Transverse colon (tissue), 4 donors: ENCODE measurements around the gene EHBP1. TPM values are rescaled to one million over a fixed set of nuclear protein-coding genes. Genes with fewer than 3 reads are reported as not detected.

Experiments used
- DNase-seq: peaks from one replicate; pipeline ENCODE4 v3.0.0-alpha.2; 2019
- H3K27ac ChIP-seq, 4 donors: fragments of 200-600 bp; sonication (generic); 2 replicates each; pipeline ENCODE4 v1.5.1; 2016 to 2018; ENCODE audit warnings: inconsistent platforms in 4 of 4
- H3K27me3 ChIP-seq: fragments of 200-600 bp; sonication (generic); 2 replicates; pipeline ENCODE4 v1.5.1; 2017; ENCODE audit warnings: inconsistent platforms
- H3K36me3 ChIP-seq, 4 donors: fragments of 200-600 bp; sonication (generic); 2 replicates each; pipeline ENCODE4 v1.5.1; 2017 to 2019; ENCODE audit warnings: inconsistent platforms in 4 of 4
- H3K4me1 ChIP-seq, 4 donors: fragments of 200-600 bp; sonication (generic); 2 replicates each; pipeline ENCODE4 v1.5.1; 2017 to 2020; ENCODE audit warnings: inconsistent platforms in 4 of 4
- H3K4me3 ChIP-seq, 4 donors: fragments of 200-600 bp; sonication (generic); 1 replicate in 1 of 4; 2 replicates in 3 of 4; pipeline versions ENCODE4 v1.5.1 to v1.6.1; 2017 to 2019; ENCODE audit warnings: inconsistent platforms in 4 of 4
- H3K9me3 ChIP-seq, 2 donors: fragments of 200-600 bp; sonication (generic); 2 replicates each; pipeline ENCODE4 v1.5.1; 2017 to 2019; ENCODE audit warnings: inconsistent platforms in 2 of 2
- CTCF ChIP-seq, 5 experiments: fragments of 200-600 bp in 3 of 5; fragments of 450-650 bp in 2 of 5; sonication (generic) in 3 of 5; IDR thresholded peaks; 1 replicate in 2 of 5; 2 replicates in 3 of 5; pipeline ENCODE4 v1.5.1; 2016 to 2017; ENCODE audit warnings: antibody characterized with exemption in 5 of 5, inconsistent platforms in 3 of 5, mild to moderate bottlenecking in 2 of 5, moderate library complexity in 1 of 5
- EP300 ChIP-seq: sonication (generic); formaldehyde crosslinking; IDR thresholded peaks from one replicate; pipeline ENCODE4 v1.6.1; 2017; ENCODE audit warnings: antibody characterized with exemption, low read depth
- POLR2A ChIP-seq: fragments of 450-650 bp; IDR thresholded peaks from one replicate; pipeline ENCODE4 v1.6.1; 2016; ENCODE audit warnings: antibody characterized with exemption, mild to moderate bottlenecking, moderate library complexity
- POLR2AphosphoS5 ChIP-seq, 3 donors: sonication (generic); formaldehyde crosslinking; IDR thresholded peaks; one replicate each; pipeline ENCODE4 v1.6.1; 2016; ENCODE audit warnings: antibody characterized with exemption in 3 of 3
- WGBS, 2 donors: methylation state at CpG; one replicate each; pipeline ENCODE4 v1.1.5; 2018; ENCODE audit warnings: low coverage in 1 of 2; 5-methylcytosine and 5-hydroxymethylcytosine counted together
- in situ Hi-C, 4 donors: fragments of 200-750 bp; cut with MboI; loops; one replicate each; pipeline versions ENCODE4 v1.15.0 to v1.15.1; 2017; ENCODE audit warnings: low sequenced_read_pairs in 3 of 4, low pct_ligation_motif_present in 1 of 4, low pct_unique_long_range_greater_than_20kb in 1 of 4
- intact Hi-C: fragments of 100-400 bp; cut with DNase I; formaldehyde crosslinking; loops from one replicate; pipeline ENCODE4 v1.15.1; 2023; ENCODE audit warnings: low total_unique reads
- total RNA-seq, 4 donors: library from RNA; depleted of rRNA; stranded (reverse); fragments of >200 nt; gene quantifications; one replicate each; pipeline ENCODE4 v1.1.0, GENCODE V29; 2016

The EHBP1 gene
- total RNA-seq, 4 donors from 2014 or later = 41.1 to 69.4 (median 47.0) TPM

- H3K27ac ChIP-seq = peak overlapping the region in 2 of 4 donors; percentile 21 to 31
- H3K4me1 ChIP-seq = peaks cover 0 to 9% (median 6%) of the 10 kb centered on the region in 4 donors
- no peaks in the 10 kb centered on the region for H3K27me3 ChIP-seq
- 84 to 85% methylated on average over 2 of the region's 2 CpGs for WGBS, 2 donors
- H3K4me3 ChIP-seq = no peak overlapping the region
- peaks cover 12 to 20% of the 10 kb centered on the region in 2 donors for H3K9me3 ChIP-seq
- intact Hi-C loops (no loop called here), in situ Hi-C loops (no loop called here)
- TF ChIP-seq CTCF (IDR thresholded peaks at IDR 0.05) (no peak), POLR2AphosphoS5 (IDR thresholded peaks at IDR 0.05) (no peak), POLR2A (no peak), EP300 (no peak)
- DNase-seq = no peak
- H3K36me3 ChIP-seq = no peaks in the 10 kb centered on the region
These were observed 21.9 kb downstream of the EHBP1 start for GRCh38 chr2:62727259-62727867.

- H3K4me3 ChIP-seq = no peak overlapping the region
- no peak for DNase-seq
- 72% methylated on average over 4 to 5 of the region's 5 CpGs for WGBS, 2 donors
- intact Hi-C loops (no loop called here), in situ Hi-C loops (no loop called here)
- TF ChIP-seq EP300 (no peak), CTCF (IDR thresholded peaks at IDR 0.05) (no peak), POLR2A (no peak), POLR2AphosphoS5 (IDR thresholded peaks at IDR 0.05) (no peak)
- no peaks in the 10 kb centered on the region for H3K36me3 ChIP-seq
- H3K9me3 ChIP-seq = peaks cover 12 to 18% of the 10 kb centered on the region in 2 donors
- H3K4me1 ChIP-seq = peaks cover 0 to 9% (median 6%) of the 10 kb centered on the region in 4 donors
- peak overlapping the region in 2 of 4 donors; percentile 31 to 35 for H3K27ac ChIP-seq
- no peaks in the 10 kb centered on the region for H3K27me3 ChIP-seq
These were observed 22.5 kb downstream of the EHBP1 start for GRCh38 chr2:62727876-62728566.

- H3K9me3 ChIP-seq = peaks cover 12 to 15% of the 10 kb centered on the region in 2 donors
- 98 to 100% methylated on average over 3 of the region's 3 CpGs for WGBS, 2 donors
- DNase-seq = no peak
- no peak overlapping the region for H3K27ac ChIP-seq
- H3K27me3 ChIP-seq = no peaks in the 10 kb centered on the region
- in situ Hi-C loops = no loop called here
- no peaks in the 10 kb centered on the region for H3K36me3 ChIP-seq
- H3K4me1 ChIP-seq = peaks cover 5 to 14% (median 6%) of the 10 kb centered on the region in 4 donors
- TF ChIP-seq EP300 (no peak), POLR2AphosphoS5 (IDR thresholded peaks at IDR 0.05) (no peak), POLR2A (no peak), CTCF (IDR thresholded peaks at IDR 0.05) (no peak)
- H3K4me3 ChIP-seq = no peak overlapping the region
- intact Hi-C loops = no loop called here
These were observed 25.8 kb downstream of the EHBP1 start for GRCh38 chr2:62731275-62731674.

GRCh38 chr2:62732262-62732777, 26.8 kb downstream of the EHBP1 start:
- WGBS, 2 donors = 91 to 99% methylated on average over 6 of the region's 6 CpGs
- no peak for DNase-seq
- intact Hi-C loops = no loop called here
- Histone ChIP-seq H3K27ac (no peak overlapping the region), H3K36me3 (no peaks in the 10 kb centered on the region), H3K27me3 (no peaks in the 10 kb centered on the region), H3K4me3 (no peak overlapping the region), H3K4me1 (peaks cover 6 to 19% (median 7%) of the 10 kb centered on the region in 4 donors), H3K9me3 (peaks cover 12 to 15% of the 10 kb centered on the region in 2 donors)
- TF ChIP-seq EP300 = no peak
- in situ Hi-C loops = no loop called here
